Measurements from ENCODE around the gene VAMP2.

Gene VAMP2

GRCh38 chr17:8153957-8154607 is 8.7 kb downstream of the VAMP2 start (continued):
- TF ChIP-seq ZNF133 (tag by site-specific recombination; IDR thresholded peaks at IDR 0.05) (no peak), GLI2 (tag by site-specific recombination; IDR thresholded peaks at IDR 0.05; ENCODE audit: borderline replicate concordance, low read depth) (no peak), KLF10 (tag by site-specific recombination; IDR thresholded peaks at IDR 0.05) (peak; percentile 98), SP7 (tag by site-specific recombination; IDR thresholded peaks at IDR 0.05) (peak; percentile 85), INSM2 (tag by site-specific recombination; IDR thresholded peaks at IDR 0.05) (peak; percentile 100), ZNF624 (tag by site-specific recombination; IDR thresholded peaks at IDR 0.05) (no peak), ZNF843 (tag by site-specific recombination; IDR thresholded peaks at IDR 0.05) (peak; percentile 78), ZNF211 (tag by site-specific recombination; IDR thresholded peaks at IDR 0.05; ENCODE audit: low read depth) (no peak), ZNF776 (tag by site-specific recombination; IDR thresholded peaks at IDR 0.05; ENCODE audit: borderline replicate concordance) (no peak), ZNF777 (tag by site-specific recombination; IDR thresholded peaks at IDR 0.05; ENCODE audit: borderline replicate concordance) (no peak), ZNF239 (tag by site-specific recombination; IDR thresholded peaks at IDR 0.05) (no peak), BCL11B (tag by site-specific recombination; IDR thresholded peaks at IDR 0.05; ENCODE audit: low read depth) (no peak), ZEB2 (tag by site-specific recombination; IDR thresholded peaks at IDR 0.05) (peak; percentile 56; the same call in 1 of the 2 replicates), ZBTB26 (tag by site-specific recombination; optimal IDR thresholded peaks at IDR 0.05) (peak; percentile 33), ZNF391 (tag by site-specific recombination; IDR thresholded peaks at IDR 0.05; ENCODE audit: borderline replicate concordance, low read depth) (no peak; the same call in 1 of the 2 replicates), KLF7 (tag by site-specific recombination; IDR thresholded peaks at IDR 0.05; ENCODE audit: borderline replicate concordance) (peak; percentile 84), REPIN1 (tag by site-specific recombination; IDR thresholded peaks at IDR 0.05; ENCODE audit: low read depth) (no peak), RBAK (tag by site-specific recombination; IDR thresholded peaks at IDR 0.05) (no peak), ZNF394 (tag by site-specific recombination; IDR thresholded peaks at IDR 0.05; ENCODE audit: borderline replicate concordance) (no peak; the same call in 1 of the 2 replicates), TRIM28 (IDR thresholded peaks at IDR 0.05; ENCODE audit: borderline replicate concordance, low read length) (no peak), ZFHX2 (tag by site-specific recombination; conservative IDR thresholded peaks at IDR 0.05) (peak; percentile 92), ZNF664 (tag by site-specific recombination; IDR thresholded peaks at IDR 0.05) (no peak; the same call in 1 of the 2 replicates), GFI1B (tag by site-specific recombination; IDR thresholded peaks at IDR 0.05) (no peak), ZNF426 (tag by site-specific recombination; IDR thresholded peaks at IDR 0.05) (no peak), ZNF558 (tag by site-specific recombination; IDR thresholded peaks at IDR 0.05) (0 out of 2 replicates have a peak, but pooled peaks have one; percentile 5), ZNF169 (tag by site-specific recombination; IDR thresholded peaks at IDR 0.05) (no peak), ZNF623 (tag by site-specific recombination; IDR thresholded peaks at IDR 0.05) (0 out of 2 replicates have a peak, but pooled peaks have one; percentile 9), ZNF747 (tag by site-specific recombination; IDR thresholded peaks at IDR 0.05) (no peak), MZF1 (tag by site-specific recombination; IDR thresholded peaks at IDR 0.05; ENCODE audit: borderline replicate concordance) (no peak), ZNF645 (tag by site-specific recombination; IDR thresholded peaks at IDR 0.05) (no peak), FEZF1 (tag by site-specific recombination; IDR thresholded peaks at IDR 0.05) (peak; percentile 27; the same call in 1 of the 2 replicates), SP2 (tag by site-specific recombination; IDR thresholded peaks at IDR 0.05) (peak; percentile 96)
- TF ChIP-seq, protein P1, sequence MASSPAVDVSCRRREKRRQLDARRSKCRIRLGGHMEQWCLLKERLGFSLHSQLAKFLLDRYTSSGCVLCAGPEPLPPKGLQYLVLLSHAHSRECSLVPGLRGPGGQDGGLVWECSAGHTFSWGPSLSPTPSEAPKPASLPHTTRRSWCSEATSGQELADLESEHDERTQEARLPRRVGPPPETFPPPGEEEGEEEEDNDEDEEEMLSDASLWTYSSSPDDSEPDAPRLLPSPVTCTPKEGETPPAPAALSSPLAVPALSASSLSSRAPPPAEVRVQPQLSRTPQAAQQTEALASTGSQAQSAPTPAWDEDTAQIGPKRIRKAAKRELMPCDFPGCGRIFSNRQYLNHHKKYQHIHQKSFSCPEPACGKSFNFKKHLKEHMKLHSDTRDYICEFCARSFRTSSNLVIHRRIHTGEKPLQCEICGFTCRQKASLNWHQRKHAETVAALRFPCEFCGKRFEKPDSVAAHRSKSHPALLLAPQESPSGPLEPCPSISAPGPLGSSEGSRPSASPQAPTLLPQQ (tag by site-specific recombination; IDR thresholded peaks at IDR 0.05) = 0 out of 2 replicates have a peak, but pooled peaks have one; percentile 42

Measured in HEK293 (cell line).